Measurements from ENCODE around the gene FANCI. TPM values are rescaled to one million over a fixed set of nuclear protein-coding genes. Genes with fewer than 3 reads are reported as not detected.

The FANCI gene
- total RNA-seq, 1 donor from 2014 or later: 133 TPM

GRCh38 chr15:89205991-89206585 lies 37.7 kb upstream of the FANCI start:
- Histone ChIP-seq H3K9ac (no peak overlapping the region), H3K79me2 (ENCODE audit: low read depth) (no peaks in the 10 kb centered on the region), H3K4me1 (no peaks in the 10 kb centered on the region), H3K27ac (no peak overlapping the region), H3K9me3 (ENCODE audit: low read depth) (no peaks in the 10 kb centered on the region), H3K27me3 (no peaks in the 10 kb centered on the region), H3K4me2 (no peak overlapping the region), H3K4me3 (no peak overlapping the region), H2AFZ (replicated peaks) (no peak overlapping the region), H3F3A (ENCODE audit: low read depth) (no peaks in the 10 kb centered on the region), H4K20me1 (ENCODE audit: low read depth) (no peaks in the 10 kb centered on the region), H3K36me3 (no peaks in the 10 kb centered on the region)
- peaks cover 5% of the 10 kb centered on the region for H3K4me1 Mint-ChIP-seq
- H3K27me3 Mint-ChIP-seq (ENCODE audit: insufficient read depth, low read depth): peaks cover 5% of the 10 kb centered on the region
- no peak for DNase-seq (ENCODE audit: low spot score)
- no peaks in the 10 kb centered on the region for H3K9me3 Mint-ChIP-seq
- no peak overlapping the region for H3K27ac Mint-ChIP-seq
- no peak for TF ChIP-seq CTCF (IDR thresholded peaks at IDR 0.05)
- peaks cover 3% of the 10 kb centered on the region for H3K36me3 Mint-ChIP-seq
- H3K4me3 Mint-ChIP-seq: no peak overlapping the region

- Mint-ChIP-seq H3K36me3 (no peaks in the 10 kb centered on the region), H3K4me1 (peaks cover 3% of the 10 kb centered on the region), H3K9me3 (no peaks in the 10 kb centered on the region), H3K27me3 (ENCODE audit: insufficient read depth, low read depth) (peaks cover 7% of the 10 kb centered on the region), H3K27ac (peak overlapping the region; percentile 31), H3K4me3 (no peak overlapping the region)
- Histone ChIP-seq H2AFZ (replicated peaks) (peak overlapping the region; percentile 65), H3K9me3 (ENCODE audit: low read depth) (no peaks in the 10 kb centered on the region), H3K27ac (no peak overlapping the region), H3K4me1 (no peaks in the 10 kb centered on the region), H3K4me3 (no peak overlapping the region), H3K27me3 (no peaks in the 10 kb centered on the region), H4K20me1 (ENCODE audit: low read depth) (no peaks in the 10 kb centered on the region), H3K36me3 (no peaks in the 10 kb centered on the region), H3K9ac (no peak overlapping the region), H3K4me2 (peak overlapping the region; percentile 52), H3K79me2 (ENCODE audit: low read depth) (no peaks in the 10 kb centered on the region), H3F3A (ENCODE audit: low read depth) (no peaks in the 10 kb centered on the region)
- TF ChIP-seq CTCF (IDR thresholded peaks at IDR 0.05) (peak; percentile 98), EZH2phosphoT487 (IDR thresholded peaks at IDR 0.05) (no peak)
- peak; percentile 91 for DNase-seq (ENCODE audit: low spot score)
Observed at GRCh38 chr15:89206908-89207331, 36.9 kb upstream of the FANCI start.

GRCh38 chr15:89208256-89208655 lies 35.5 kb upstream of the FANCI start:
- Histone ChIP-seq H3K27me3 (no peaks in the 10 kb centered on the region), H3K27ac (no peak overlapping the region), H3K4me3 (no peak overlapping the region), H3K9me3 (ENCODE audit: low read depth) (no peaks in the 10 kb centered on the region), H3K4me1 (no peaks in the 10 kb centered on the region), H2AFZ (replicated peaks) (no peak overlapping the region), H3K4me2 (no peak overlapping the region), H3F3A (ENCODE audit: low read depth) (no peaks in the 10 kb centered on the region), H3K9ac (no peak overlapping the region), H3K79me2 (ENCODE audit: low read depth) (no peaks in the 10 kb centered on the region), H3K36me3 (no peaks in the 10 kb centered on the region), H4K20me1 (ENCODE audit: low read depth) (no peaks in the 10 kb centered on the region)
- Mint-ChIP-seq H3K36me3 (no peaks in the 10 kb centered on the region), H3K27me3 (ENCODE audit: insufficient read depth, low read depth) (peaks cover 7% of the 10 kb centered on the region), H3K9me3 (no peaks in the 10 kb centered on the region), H3K27ac (no peak overlapping the region), H3K4me1 (peaks cover 3% of the 10 kb centered on the region), H3K4me3 (no peak overlapping the region)
- no peak for TF ChIP-seq EZH2 (IDR thresholded peaks at IDR 0.05)
- TF ChIP-seq CTCF (IDR thresholded peaks at IDR 0.05): no peak
- no peak for TF ChIP-seq EZH2phosphoT487 (IDR thresholded peaks at IDR 0.05)
- DNase-seq (ENCODE audit: low spot score): no peak

Measured in neural progenitor cell (in vitro differentiated cells).